Measurements from ENCODE around the gene SBF2.

DNA sequence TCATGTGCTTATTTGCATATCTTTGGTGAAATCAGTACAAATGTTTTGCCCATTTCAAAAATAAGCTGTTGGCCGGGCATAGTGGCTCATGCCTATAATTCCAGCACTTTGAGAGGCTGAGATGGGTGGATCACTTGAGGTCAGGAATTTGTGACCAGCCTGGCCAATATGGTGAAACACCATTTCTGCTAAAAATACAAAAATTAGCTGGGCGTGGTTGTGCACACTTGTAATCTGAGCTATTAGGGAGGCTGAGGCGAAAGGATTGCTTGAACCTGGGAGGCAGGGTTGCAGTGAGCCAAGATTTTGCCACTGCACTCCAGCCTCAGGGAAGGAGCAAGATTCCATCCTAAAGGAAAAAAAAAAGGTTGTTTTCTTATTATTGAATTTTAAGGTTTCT, 494.1 kb downstream of the SBF2 start:
- TF ChIP-seq CTCF (conservative IDR thresholded peaks at IDR 0.05 in 1 of 2, IDR thresholded peaks at IDR 0.05 in 1 of 2; ENCODE audit: extremely low read depth in 1 of 2, insufficient read depth in 1 of 2, low read depth in 1 of 2, low read length in 2 of 2) (no peak), EZH2 (IDR thresholded peaks at IDR 0.05; ENCODE audit: borderline replicate concordance, low read length) (no peak)

Measured in mammary epithelial cell (primary cell).